ENCODE data around the gene DIAPH3. TPM values are rescaled to one million over a fixed set of nuclear protein-coding genes. Genes with fewer than 3 reads are reported as not detected.

DIAPH3 gene
- total RNA-seq, 2 experiments from 2014 or later = 0.08 to 0.11 TPM

GRCh38 chr13:59621773-59622172 is 542.0 kb downstream of the DIAPH3 start:
- H3K36me3 ChIP-seq (ENCODE audit: insufficient read depth, low read length) = no peaks in the 10 kb centered on the region
- peaks cover 7% of the 10 kb centered on the region for H3K9me3 Mint-ChIP-seq
- CTCF ChIA-PET = no interaction called here
- DNase-seq (no peak), ATAC-seq (ENCODE audit: poor library complexity) (no peak)
- H3K27ac Mint-ChIP-seq = no peak overlapping the region
- peaks cover 0 to 18% of the 10 kb centered on the region in 2 experiments for H3K9me3 ChIP-seq (ENCODE audit: control insufficient read depth in 1 of 2, insufficient read depth in 1 of 2, low read length in 2 of 2)
- no peaks in the 10 kb centered on the region for H3K36me3 Mint-ChIP-seq (ENCODE audit: low read depth)
- H3K4me1 ChIP-seq (ENCODE audit: insufficient read depth, low read length) = no peaks in the 10 kb centered on the region
- no peaks in the 10 kb centered on the region for H3K27me3 ChIP-seq (ENCODE audit: control insufficient read depth in 1 of 2, insufficient read depth in 2 of 2, low read length in 2 of 2)
- H3K4me3 ChIP-seq (ENCODE audit: low read length) = no peak overlapping the region
- no peaks in the 10 kb centered on the region for H3K4me1 Mint-ChIP-seq (ENCODE audit: low read depth)
- no peak overlapping the region for H3K4me3 Mint-ChIP-seq
- no peak overlapping the region for H3K27ac ChIP-seq (ENCODE audit: low read depth in 1 of 2, low read length in 2 of 2)
- TF ChIP-seq, protein P1, sequence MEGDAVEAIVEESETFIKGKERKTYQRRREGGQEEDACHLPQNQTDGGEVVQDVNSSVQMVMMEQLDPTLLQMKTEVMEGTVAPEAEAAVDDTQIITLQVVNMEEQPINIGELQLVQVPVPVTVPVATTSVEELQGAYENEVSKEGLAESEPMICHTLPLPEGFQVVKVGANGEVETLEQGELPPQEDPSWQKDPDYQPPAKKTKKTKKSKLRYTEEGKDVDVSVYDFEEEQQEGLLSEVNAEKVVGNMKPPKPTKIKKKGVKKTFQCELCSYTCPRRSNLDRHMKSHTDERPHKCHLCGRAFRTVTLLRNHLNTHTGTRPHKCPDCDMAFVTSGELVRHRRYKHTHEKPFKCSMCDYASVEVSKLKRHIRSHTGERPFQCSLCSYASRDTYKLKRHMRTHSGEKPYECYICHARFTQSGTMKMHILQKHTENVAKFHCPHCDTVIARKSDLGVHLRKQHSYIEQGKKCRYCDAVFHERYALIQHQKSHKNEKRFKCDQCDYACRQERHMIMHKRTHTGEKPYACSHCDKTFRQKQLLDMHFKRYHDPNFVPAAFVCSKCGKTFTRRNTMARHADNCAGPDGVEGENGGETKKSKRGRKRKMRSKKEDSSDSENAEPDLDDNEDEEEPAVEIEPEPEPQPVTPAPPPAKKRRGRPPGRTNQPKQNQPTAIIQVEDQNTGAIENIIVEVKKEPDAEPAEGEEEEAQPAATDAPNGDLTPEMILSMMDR (IDR thresholded peaks at IDR 0.05) = no peak
- H3K27me3 Mint-ChIP-seq = no peaks in the 10 kb centered on the region
- intact Hi-C loops (cut with DNase I, micrococcal nuclease) = no loop called here
- POLR2A ChIA-PET = no interaction called here

Other genes with a start within 250 kb of the DIAPH3 start
- 10 to 100 TPM; 22.4 to 27.2 TPM for gene TDRD3, start 233.3 kb upstream of the DIAPH3 start, total RNA-seq

Data from CD4-positive, alpha-beta T cell (primary cell).